HG03565 (cell line): ENCODE results near the gene KIF13A.
"Not testable (repeated sequence)": the region's sequence is repeated elsewhere in the genome, so short reads cannot be mapped to it uniquely, and the experiment has no call there.

ENCODE experiments used
- ATAC-seq: cut with Tn5 transposase; IDR thresholded peaks from one replicate; pipeline ENCODE4 v1.9.1; 2021; ENCODE audit warnings: mild to moderate bottlenecking, moderate library complexity; ENCODE audit not compliant: unreplicated experiment

The KIF13A gene

DNA sequence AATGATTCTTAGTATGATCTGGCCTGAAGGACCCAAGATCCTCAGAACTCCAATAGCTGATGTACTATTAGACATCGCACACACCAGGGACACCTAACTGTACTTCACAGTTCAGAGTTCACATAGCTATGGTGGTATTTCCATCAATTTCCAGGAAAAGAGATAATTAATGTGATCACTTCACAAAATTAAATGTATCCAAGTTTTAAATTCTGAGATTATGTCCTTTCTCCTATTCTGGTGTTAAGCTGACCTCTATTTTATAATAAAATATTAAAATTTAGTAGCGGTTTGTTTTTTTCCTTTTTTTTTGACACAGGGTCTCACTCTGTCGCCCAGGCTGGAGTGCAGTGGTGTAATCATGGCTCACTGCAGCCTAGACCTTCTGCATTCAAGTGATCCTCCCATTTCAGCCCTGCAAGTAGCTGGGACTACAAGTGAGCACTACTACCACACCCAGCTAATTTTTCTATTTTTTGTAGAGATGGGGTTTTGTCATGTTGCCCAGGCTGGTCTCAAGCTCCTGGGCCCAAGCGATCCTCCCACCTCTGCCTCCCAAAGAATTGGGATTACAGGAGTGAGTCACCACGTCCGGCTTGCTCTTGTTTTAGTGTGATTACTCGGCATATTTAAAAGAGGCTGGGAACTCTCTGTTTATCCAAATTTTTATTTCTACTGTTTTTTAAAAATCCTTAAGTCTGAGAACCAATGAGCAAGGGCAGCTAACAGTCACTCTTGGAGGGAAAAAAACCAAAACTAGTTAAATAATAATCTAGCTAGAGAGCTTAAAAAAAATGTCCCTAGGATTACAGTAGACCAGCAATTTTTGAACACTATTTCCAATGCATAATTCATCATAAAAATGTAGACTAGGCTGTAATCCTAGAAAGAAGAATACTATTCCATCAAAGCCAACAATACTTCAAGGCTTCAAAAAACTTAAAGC lies 16.0 kb downstream of the KIF13A start:
- no peak for ATAC-seq

DNA sequence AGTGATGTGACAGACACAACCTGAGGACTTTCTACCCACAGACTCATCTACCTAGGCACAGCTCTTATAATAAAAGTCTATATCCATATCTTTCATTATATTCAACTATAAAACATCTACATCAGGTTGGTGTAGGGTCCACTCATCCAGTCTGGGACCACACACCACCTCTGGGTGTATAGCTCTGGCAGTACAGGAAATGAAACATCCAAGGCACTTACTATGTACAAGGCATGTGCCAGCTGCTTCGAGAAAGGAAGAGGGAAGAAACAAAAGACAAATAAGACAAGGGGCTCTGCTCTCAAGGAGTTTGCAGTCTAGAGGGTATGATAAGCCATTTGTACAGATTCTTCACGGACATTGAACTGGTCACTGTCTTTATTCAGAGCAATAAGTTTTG lies 18.6 kb downstream of the KIF13A start:
- no peak for ATAC-seq

DNA sequence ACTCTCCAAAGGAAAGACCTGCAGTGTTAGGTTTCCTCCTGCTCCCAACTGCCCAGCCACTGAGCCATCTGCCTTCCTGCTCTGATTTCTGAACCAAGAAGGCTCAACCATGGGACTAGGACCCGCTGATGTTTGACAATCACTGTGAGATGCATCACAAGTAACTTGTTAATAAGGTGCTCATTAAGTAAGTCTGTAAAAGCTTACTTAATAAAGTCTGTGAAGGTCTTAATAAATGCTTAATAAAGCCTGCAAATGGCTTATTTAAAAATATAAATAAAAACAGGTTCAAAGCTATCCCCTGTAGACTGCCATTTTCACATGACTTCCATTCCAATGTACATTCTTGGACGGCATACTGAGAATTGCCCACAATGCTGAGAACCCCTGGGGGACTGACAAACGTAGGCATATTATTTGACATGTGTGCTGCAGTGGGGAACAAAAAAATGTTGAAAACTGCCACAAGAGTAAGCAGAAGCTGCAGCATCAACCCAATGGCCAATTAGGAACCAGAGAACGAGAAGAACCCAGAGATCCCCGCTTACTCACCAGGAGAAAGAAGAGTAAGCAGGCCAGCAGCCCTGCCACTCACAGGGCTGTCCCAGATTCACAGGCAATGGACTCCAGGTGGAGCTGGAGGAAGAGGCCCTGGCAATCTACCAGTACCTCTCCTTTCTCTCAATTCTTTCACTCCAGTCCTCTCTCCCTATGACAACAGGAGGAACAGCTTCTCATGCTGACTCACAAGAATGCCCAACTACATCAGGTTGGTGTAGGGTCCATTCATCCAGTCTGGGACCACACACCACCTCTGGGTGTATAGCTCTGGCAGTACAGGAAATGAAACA lies 19.5 kb downstream of the KIF13A start:
- ATAC-seq = no peak

DNA sequence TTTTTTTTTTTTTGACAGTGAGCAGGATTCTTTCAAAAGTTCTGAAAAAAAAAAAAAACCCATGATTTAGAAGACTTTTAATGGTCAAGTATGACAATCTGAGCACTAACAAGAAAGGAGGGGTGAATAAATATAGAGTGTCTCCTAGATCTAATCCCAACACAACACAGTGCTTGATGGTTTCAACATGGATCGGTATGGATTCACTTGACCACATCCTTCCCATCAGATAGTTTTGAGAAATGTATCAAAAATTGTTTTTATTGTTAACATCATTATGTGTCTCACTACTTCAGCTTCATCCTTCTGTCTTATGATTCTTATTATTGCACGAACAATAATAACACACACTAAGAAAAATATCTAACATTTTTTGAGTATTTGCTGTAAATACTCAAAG lies 21.0 kb downstream of the KIF13A start:
- ATAC-seq = no peak

DNA sequence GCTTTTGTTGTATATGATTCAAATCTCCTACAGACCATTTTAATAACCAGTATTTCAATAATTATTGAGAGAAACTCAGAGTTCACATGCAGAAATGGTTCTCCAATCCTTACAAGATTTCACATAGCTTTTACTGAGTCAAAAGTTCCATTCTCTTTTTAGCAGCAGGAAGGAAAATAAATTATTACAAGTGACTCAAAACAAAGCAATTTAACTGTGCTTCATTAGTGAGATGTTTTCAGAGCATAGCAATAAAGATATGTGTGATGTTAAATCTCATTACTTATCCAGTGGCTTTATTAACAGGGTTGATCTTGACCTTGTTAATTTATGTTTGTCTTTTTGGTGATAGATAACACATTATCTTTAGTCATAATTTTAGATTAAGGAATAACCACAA lies 22.0 kb downstream of the KIF13A start:
- no peak for ATAC-seq

DNA sequence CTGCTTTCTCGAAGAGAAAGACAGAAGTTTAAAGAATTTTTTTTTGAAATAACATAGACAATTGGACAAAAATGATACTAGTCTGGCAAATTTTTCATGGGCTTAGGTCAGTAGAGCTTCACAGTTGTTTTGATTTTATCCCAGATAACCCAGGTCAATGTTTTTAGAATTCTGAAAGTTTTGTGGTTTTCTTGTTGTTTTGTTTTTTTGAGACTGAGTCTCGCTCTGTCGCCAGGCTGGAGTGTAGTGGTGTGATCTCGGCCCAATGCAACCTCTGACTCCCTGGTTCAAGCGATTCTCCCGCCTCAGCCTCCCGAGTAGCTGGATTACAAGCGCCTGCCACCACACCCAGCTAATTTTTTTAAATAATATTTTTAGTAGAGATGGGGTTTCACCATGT lies 22.8 kb downstream of the KIF13A start:
- ATAC-seq = no peak

DNA sequence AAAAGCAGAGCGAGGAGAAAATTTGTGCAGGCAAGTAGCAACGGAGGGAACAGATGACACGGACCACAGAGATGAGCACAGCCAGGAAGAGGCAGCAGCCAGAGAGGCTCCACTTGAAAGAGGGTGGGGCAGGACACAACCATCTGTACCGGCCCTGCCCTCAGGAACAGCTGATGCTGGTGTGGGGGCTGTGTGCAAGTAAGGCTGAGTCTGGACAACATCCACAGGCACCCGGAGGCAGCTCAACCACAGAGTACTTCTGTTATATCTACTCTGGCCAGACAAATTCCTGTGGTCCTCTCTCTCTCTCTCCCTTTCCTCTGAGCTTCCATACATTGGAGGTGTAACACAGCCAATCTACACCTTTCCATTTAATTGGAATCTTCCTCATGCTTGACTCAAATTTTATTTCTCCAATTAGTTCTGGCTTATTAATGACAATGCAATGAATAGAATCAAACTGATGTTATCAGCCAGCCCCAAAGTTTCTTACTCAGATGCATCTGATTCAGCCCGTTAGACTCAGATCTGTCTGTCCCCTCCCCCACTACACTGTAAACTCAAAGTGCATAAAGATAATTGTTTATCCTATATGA lies 24.9 kb downstream of the KIF13A start:
- no peak for ATAC-seq

DNA sequence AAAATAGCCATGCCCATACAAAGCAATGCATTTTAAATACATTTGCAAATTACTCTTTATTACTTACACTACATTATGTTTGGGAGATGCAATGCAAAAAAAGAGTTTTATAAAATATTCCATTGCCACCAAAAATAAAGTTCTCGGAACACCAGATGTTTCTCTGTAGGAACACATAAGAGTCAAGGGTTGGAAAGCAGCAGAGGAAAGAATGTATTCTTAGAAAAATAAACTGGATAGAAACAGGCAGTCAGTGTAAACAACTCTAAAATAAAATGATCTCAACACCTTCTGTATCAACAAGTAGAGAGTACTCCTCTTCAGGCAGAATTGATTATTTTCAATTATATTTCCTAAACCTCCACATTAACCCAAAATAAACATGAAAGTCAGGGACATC lies 28.1 kb downstream of the KIF13A start:
- ATAC-seq = no peak

DNA sequence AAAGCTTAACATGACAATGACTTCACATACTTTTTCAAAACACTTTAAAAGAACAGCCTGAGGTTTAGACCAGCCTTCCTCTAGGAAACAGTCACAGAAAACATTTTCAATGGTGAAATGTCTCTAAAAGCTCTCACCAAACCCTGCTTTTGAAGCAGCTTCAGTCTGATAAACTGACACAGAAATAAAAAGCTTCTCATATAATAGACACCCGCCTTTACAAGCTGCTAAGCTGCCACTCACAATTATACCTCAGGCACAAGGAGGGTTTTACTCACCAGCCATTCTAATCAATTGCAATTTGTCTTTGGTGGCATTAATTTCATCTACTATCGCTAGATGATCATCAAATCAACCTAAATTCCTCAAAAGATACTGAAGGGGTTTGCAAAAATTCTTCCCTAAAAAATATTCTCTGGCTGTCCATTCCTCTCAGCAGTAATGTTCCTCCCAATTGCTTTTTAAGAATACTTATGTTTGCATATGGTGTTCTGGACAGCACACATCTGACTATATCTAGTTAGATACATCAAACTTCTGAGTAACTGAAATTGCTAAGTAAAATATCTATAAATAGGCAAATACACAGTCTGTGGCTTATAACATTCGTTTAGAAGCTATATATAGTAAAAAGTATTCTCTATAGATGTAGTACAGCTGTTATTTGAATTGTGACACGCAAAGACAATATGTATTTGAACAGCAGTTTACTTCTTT lies 29.4 kb downstream of the KIF13A start:
- no peak for ATAC-seq

DNA sequence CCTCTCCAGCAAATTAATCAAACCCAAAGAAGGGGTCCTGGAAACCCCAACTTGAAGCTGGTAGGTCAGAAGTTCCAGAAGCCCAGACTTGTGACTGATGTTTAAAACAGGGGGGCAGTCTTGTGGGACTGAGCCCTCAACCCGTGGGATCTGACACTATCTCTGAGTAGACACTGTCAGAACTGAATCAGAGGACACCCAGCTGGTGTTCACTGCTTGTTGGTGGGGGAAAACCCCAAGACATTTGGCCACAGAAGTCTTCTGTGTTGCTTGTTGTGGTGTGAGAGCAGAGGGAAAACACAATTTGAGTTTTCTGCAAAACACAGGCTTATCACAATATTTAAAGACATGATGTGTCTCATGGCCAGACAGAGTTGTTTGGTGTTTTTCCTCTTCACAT lies 29.9 kb downstream of the KIF13A start:
- ATAC-seq = peak; percentile 82

DNA sequence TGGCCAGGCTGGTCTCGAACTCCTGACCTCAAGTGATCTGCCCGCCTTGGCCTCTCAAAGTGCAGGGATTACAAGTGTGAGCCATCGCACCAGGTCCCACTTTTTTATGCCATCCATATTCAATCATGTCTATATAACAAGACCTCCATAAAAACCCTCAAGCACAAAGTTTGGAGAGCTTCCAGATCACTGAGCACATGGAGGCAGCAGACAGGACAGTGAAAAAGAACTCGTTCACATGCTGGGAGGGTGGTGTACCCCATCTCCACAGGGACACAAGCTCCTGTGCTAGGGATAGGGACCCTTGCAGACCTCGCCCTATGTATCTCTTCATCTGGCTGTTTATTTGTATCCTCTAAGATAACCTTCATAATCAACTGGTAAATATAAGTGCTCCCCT lies 30.3 kb downstream of the KIF13A start:
- peak; percentile 5 for ATAC-seq

DNA sequence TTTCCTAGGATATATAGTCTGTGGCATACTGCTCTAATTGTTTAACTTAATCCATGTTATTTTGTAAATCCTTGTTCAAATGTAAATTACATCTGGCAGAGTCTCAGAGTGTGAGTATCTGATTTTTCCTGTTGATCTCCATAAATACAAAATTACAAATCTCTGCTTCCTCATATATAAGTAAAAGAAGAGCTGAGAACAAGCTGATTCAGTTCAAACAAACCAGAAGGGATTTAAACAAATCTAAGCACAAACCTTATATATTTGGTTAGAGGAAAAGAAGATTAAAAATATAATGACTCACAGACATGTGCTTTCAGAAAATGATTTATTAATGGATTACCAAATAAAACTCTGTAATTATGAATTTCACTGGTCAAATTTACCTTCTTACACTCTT lies 37.3 kb downstream of the KIF13A start:
- no peak for ATAC-seq

DNA sequence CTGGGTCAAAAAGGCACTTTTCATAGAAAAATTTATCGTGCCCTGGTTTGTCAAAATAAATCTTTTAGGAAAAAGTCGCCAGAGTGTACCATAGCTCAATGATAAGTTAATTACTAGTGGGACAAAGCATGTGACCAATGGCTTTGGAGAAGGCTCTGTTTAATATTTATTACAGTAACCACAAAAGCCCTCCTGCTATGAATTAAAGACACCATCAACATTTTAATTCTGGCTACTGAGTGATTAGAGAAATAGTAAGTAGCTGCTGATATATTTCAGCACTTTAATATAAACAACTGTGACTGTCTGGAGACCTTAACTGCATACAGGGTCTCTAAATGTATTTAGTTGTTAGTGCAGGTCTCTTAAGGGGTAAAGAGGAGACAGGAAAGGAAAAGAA lies 38.3 kb downstream of the KIF13A start:
- ATAC-seq = no peak

DNA sequence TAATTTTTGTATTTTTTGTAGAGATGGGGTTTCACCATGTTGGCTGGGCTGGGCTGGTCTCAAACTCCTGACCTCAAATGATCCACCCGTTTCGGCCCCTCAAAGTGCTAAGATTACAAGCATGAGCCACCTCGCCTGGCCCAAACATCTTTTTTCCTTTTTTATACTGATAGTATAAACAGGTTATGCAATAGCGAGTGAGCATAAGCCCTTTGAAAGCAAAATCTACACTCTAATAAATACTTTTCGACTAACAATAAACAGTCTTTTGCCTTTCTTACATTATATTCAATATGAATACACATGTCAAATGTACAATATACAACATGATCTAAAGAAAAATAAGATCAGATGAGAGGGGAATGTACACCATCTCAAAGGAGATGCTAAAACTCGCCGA lies 38.7 kb downstream of the KIF13A start:
- ATAC-seq = no peak

DNA sequence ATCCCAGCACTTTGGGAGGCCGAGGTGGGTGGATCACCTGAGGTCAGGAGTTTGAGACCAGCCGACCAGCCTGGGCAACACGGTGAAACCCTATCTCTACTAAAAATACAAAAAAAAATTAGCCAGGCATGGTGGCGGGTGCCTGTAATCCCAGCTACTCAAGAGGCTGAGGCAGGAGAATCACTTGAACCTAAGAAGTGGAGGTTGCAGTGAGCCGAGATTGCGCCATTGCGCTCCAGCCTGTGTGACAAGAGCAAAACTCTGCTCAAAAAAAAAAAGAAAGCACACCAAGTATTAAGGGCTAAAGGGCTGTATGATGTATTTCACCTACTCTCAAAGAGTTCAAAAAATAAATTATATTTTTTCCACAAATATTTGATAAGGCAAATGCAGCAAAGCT lies 39.9 kb downstream of the KIF13A start:
- ATAC-seq = not testable (repeated sequence)

DNA sequence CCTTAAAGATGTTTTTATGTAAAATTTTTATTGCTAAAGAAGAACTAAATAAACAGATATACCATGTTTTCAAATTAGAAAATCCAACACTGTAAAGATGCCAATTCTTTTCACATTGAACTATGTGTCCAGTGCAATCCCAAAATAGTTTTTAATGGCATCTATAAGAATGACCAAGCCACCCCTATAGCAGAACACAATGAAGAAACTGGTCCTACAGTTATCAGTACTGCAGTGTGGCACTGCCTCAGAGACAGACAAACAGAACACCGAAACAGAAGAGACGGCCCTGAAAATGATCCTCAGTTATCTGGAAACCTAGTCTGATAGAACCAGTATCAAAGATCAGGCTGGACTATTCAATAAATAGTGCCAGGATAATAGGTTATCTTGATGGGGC lies 41.9 kb downstream of the KIF13A start:
- ATAC-seq = no peak

DNA sequence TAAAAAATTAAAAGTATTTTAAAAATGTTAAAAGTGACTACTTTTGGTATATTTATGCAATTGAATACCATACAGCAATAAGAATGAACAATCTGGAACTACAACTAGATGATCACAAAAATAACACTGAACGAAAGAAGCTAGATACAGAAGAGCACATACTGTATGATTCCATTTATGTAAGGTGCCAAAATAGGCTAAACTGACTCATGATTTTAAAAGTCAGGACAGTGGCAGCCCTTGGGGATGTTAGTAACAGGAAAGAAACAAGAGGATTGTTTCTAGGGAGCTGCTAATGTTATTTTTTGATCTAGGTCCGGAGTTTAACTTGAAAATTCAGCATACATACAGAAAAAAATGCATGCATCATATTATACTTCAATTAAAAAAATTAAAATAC lies 42.3 kb downstream of the KIF13A start:
- ATAC-seq = no peak

DNA sequence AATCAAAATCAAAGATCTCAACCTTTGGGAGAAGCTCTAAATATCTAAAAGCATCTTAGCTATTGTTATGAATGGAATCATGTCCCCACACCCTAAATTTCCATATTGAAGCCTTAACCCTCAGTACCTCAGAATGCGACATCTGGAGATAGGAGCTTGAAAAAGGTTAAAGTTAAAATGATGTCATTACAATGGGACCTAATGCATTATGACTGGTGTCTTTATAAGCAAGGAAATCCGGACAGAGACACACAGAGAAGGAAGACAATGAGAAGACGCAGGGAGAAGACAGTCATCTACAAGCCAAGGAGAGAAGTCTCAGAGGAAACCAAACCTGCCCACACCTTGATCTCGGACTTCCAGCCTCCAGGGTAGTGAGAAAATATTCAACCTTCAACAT lies 46.1 kb downstream of the KIF13A start:
- ATAC-seq = no peak

DNA sequence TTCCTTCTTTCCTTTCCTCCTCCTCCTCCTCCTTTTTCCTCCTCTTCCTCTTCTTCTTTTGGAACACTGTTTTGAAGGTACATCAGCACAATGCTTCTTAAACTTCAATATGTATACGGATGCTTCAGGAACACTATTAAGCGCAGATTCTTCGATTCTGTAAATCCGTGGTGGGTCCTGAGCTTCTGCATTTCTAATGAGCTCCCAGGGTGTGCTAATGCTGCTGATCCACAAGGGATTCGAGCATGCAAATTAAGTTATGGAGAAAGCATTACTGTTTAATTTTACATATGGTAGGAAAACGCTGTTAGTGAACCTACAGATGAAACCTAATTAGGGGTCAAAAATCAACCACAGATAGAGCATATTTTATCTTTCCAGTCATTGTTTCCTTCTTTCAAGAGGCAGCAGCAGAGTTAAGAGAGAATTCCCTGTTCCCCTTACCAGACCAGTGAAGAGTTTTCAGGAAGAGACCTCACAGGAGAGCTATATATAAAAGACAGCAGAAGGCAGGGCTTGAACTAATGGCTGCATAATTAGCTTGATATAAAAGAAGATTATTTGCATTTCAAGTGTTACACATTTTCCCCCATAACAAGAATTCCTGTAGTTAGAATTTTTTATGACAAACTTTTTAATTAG lies 47.2 kb downstream of the KIF13A start:
- no peak for ATAC-seq

DNA sequence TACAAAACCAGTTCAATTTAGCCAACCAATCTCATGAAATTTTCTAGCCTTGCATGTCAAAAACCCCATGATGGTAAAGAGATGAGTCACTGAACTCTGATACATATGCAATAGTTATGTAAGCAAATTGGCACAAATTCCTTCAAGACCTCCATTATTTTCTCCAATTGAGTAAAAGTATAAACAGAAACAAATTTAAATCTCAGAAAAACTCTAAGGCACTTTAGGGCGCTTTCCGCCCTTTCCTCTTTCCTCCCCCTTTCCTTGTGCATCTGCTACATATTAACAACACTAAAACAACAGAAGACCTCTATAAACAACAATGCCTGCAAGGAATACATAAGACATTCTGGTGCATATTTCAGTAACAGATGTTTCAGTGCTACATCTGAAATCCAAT lies 48.5 kb downstream of the KIF13A start:
- no peak for ATAC-seq
